ENCODE measurements around the gene SRBD1.

The SRBD1 gene

DNA sequence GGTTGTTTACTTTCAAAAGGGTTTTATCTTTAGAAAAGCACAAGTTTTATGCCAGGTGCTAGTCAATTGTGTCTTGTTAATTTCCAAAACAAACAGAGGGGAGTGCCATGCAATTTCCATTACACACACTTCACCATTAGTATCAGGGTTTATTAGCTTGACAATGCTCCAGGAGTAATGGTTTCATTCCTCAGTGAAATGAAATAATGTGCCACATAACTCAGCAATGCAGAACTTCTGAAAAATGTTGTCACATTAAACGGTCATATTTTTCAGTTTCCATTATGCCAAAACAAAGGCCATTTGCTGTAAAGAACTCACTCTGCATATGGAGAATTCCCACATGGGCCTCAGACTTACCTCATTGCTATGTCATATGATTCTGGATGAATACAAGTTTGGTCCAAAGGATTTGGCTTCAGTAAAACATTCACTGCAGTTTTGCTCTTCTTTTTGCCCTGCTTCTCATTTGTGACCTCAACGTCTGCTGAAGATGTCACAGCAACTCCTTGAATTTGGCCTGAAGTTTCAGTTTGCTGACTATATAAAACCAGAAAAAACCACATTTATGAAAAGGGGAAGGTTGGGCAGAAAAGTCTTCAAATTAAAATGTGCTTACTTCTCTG is 198.2 kb downstream of the SRBD1 start:
- DNase-seq: peak in 1 of 2 experiments; percentile 31

DNA sequence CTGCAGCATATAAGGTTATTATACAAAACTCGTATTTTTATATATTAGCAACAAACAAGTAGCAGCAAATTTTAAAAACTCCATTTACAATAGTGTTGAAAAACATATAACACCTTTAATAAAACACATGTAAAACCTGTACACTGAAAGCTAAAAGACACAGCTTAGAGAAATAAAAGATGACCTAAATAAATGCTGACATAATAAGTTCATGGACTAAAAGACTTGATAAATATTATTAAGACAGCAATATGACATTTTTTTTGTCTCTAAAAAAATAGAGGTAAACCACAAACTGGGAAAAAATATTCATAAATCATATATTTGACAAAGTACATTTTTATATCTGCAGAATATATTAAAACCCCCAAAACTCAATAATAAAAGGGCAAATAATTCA is 201.4 kb downstream of the SRBD1 start:
- DNase-seq: no peak

DNA sequence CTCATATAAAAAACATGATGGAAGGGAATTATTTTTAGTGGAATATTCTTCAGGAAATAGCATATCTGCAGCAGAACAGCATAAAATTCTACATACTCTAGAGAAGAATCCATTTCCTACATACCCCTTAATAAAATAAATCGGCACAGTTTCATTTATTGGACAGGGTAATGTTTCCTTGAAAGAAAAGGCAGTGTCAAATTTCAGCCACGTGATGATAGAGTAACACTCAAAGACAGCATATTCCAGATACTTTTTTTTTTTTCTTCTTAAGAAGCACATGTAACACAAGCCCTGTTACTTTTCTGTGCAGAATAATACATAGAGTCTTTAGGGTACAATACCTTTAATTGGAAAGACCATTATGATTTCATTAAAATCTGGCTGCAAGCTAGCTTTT is 204.4 kb downstream of the SRBD1 start:
- no peak for DNase-seq

DNA sequence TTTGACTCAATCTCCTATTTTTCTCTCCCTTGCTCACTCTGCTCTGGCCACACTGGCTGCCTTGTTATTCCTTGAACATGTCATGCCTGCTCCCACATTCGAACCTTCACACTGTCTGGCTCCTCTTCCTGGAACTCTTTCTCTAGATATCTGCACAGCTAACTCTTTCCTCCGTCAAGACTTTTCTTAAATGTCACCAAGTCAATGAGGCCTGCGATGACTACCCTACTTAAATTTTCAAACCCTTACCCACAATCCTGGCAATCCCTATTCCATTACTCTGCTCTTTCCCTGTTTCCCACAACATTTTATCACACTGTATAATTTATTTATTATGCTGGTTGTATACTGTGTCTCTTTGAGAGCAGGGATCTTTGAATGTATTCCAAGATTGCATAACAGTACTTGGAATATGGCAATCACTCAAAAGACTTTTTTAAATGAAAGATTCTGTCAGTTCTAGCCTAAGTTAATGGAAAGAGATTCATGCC is 206.2 kb downstream of the SRBD1 start:
- no peak for DNase-seq

DNA sequence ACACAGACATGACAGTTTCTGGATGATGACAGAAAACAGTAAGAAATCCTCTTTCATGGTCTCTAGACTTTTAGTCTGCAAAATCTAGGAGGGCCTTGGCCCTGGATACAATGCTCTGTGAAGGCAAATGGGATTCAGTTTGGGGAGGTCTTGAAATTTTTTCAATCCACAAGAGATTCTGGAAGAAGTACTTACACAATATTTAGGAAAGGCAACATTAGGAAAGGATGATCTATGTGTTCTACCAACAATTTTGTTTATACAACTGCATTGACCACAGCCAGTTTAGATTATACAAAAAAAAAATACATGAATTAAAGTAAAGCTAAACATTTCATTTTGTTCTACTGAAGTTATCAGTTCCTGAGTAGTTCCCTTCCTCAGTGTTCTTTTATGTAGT is 208.0 kb downstream of the SRBD1 start:
- DNase-seq: no peak

DNA sequence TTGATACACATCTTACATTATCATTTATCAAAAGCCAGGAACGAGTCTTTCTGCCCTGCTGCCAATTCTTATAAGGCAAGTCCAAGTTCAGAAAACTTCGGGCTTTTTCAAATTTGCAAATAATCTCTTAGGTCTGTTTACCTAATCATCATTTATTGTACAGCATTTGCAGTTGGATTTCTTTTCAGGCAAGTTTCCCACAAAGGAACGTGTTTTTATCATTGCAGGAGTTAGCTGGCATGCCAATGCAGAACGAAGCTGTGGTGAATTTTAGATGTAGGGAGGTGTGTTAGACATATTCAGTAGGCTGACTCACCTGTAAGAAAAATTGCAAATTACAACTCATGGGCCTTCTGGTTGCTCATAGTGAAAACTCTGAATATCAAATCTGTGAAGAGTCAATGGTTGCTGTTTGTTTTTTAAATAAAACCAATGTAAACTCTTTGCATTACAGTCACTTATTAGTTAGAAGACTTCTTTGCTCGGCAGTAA is 209.6 kb downstream of the SRBD1 start:
- no peak for DNase-seq

DNA sequence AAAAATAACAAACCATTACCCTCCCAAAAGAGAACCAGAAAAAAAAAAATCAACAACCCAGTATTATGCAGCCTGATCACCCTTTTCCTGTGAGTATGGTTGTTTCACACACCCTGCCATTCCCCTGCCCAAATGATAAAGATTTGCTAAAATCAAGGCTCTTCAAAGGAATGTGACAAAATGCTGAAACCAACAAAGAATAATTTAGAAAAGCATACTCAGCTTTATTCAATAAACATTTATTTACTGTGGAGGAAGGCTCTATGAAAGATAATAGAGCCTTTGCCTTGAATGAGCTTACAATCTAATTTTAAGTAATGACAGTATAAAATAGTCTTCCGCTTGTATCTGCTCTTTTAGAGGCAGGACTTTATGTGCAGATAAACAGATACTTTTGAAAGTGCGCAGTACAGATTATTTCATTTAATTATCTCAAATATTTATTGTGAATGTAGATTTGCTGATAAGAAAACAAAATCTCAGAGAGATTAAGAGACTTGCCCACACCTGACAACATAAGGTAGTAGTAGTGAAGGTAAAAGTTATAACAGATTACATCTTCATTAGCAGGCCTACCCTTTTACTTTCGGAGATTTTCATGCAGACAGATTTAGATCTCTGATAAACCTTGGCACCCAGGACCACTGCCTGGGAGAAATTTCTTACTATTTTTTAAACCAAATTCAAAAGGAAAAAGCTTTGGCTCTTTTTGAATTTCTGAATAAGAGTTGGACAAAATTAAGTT is 211.9 kb downstream of the SRBD1 start:
- DNase-seq: no peak

DNA sequence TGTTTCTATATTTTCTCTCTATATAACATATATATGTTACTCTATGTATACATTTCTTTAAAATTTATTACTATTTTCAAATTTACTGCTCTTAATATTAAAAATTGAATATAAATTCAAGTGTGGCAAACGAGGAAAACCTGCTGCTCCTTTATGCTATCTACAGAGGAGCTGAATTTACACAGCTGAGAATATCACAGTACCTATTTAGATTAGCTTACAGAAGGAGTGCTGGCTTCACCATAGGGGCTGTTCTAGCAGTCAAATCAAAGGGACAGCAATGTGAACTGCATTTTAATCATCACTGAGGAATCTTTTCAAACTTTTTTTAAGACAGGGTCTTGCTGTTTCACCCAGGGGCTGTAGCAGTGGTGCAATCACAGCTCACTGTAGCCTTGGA is 213.8 kb downstream of the SRBD1 start:
- DNase-seq: no peak

DNA sequence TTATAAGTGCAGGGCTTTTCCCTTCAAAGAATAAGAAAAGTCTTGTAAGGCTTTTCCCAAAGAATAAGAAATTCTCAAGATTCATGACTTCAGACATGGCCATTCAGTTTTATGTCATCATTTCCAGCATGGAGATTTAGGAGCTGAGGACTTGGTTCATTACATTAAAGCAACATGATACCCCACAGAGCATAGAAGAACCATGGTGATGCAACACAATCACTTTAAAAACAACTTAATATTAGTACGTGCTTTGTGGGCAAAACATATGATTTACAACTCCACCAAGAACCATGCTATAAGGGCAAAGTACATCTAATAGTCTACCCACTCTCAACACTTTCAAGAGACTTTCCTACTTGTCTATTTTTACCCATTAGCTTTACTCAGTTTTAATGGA is 214.4 kb downstream of the SRBD1 start:
- no peak for DNase-seq

DNA sequence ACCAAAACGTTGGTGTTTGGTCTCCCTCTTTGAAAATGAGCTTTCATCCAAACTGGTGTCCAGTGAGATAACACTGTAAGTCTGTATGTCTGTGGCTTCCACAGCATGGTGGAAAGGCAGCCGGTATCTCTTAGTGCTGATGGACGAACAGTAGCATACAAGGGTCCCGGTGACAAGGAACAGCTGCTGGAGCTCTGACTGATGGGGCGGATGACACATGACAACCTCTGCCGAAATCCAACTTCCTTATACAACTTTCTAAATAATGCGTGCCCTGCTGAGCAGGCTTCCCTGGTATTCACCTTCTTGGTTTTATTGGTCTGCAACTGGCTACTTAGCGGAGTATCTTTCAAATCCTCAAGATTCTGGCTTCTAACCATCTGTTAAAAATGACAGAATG is 216.2 kb downstream of the SRBD1 start:
- DNase-seq: no peak

DNA sequence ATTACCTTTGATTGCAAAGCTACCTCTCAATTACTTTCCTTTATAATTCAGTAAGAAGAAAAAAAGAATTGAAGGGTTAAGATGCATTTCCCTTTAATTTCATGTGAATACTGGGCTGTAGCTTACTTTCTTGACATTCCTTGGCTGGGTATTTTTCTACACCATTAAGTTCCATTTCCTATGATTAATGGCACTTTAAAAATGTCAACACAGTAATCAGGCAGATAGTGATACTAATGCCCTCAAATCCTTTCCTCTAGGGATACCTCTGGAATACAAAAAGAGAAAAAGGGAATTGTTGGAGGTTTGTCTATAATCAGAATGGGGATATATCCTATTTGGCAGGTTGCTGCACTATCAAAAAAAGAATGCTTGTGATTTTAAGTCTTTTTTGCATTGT is 216.9 kb downstream of the SRBD1 start:
- DNase-seq: no peak

DNA sequence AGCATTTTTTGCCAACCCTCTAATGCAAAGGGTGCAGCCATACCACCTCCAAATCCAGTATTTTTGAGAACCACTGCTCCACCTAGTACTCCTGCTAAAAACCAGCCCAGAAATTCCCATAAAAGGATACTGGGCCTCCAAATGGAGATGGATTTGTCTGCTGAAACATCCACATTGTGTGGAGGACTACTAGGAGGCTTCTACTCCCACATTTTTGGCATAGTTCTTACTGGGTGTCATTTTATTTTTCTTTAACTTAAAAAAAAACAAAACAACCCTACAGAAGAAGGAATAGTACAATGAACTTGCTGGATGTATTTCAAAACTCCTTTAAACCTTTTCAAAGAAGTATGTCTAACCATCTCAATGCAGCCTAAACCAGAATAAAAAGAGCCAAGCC is 219.2 kb downstream of the SRBD1 start:
- no peak for DNase-seq

DNA sequence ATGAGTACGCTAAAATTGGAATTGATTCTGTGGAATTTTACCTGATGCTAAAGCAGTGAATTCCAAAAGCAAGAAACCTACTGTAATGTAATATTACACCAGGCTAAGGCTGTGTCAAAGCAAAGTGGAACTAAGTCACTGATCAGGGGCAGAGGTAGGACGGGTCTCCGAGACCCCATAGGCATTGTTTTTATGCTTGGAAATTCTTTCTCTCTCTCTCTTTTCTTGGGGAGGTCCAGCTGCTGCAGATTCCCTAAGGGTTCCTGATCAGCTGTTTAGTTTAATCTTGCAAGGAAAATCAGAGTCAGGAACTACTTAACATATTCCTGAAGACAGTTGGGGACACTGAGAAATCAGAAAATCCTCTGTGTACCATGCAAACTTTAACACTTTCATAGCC is 220.2 kb downstream of the SRBD1 start:
- no peak for DNase-seq

DNA sequence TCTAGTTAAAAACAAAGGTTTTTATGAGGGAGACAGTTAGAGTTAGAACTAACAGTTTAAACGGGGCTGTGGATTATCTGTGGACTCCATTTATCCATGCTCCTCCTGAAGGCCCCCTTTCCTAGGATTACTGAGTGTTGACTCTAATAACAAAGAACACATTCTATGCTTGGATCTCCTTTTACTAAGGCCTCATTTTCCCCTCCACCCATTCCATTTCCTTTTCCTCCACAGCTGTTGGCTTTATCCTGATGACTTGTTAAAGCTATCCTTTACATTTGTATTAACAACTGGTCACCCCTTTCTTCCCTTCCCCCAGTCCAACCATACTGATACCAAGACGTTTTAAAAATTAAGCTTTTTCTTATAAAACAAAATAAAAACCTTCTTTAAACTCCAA is 220.6 kb downstream of the SRBD1 start:
- DNase-seq: no peak

DNA sequence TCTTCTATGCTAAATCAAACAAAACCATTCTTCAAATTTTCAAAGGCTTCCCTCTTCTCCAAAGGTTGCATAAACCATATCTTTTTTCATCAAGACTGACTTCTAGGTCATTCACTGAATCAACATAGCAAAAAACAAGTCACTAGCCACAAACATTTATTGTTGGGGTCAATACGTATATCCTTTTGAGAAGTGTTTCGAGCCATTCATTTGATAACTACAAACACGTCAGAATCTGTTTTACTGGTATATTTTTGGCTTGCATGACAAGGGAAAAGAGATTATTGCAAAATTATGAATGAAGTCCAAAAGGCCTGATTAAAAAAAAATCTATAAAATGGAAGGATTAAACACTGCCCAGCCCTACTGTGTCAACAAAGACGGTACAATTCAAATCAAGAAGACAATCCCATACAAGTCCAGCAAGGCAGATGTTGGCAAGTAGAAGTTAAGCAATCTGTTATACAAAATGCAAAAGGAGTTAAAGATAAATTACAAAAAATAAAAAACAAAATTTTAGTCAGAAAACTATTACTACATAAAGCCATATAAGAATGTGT is 222.4 kb downstream of the SRBD1 start:
- no peak for DNase-seq

DNA sequence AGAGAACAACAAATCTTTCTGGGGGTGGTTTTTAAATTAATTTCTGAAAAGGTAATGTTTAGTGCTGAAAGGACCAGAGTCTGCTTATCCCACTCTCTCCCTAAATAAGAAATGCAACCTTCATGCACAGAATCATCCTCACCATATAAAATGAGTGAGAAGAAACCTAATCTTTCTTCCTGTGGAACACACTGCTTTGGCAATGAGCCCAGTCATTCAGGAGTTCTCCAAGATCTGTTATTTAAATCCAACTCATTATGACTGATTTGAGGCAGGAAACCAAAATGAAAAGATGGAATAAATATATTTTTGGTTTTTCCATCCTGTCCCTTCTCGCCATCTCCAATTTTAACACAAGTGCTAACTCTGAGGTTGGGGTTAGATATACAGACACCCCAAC is 228.3 kb downstream of the SRBD1 start:
- no peak for DNase-seq

DNA sequence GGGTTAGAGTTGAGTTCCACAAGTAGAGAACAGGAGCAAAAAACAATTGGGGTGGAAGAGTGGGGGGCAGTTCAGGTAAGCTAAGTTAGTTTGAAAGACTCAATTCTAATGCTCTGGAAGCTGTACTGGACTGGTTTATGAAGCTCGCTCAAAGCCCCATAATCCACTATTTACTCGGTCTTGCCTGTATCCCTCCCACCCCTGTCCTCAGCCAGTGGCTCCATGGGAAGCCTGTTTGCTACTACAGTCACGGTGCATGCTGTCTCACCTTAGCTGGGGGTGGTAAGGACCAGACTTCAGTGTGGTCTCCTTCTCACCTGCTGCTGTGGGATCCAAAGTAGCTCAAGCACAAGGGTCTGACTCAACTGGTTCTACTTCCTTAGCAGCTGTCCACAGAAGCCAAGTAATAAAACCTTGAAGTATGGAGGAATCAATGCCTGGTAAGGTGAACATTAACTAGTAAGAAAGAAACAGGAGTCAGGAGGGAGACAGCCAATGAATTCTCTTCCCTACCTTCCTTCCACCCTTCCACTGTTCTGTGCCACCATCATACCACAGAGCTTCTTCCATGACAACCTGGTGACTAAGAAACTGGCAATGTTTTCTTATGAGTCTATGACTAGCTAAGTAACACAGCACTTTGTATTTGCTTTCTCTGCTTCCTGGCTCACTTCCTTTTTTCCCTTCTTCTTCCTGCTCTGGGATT is 230.8 kb downstream of the SRBD1 start:
- no peak for DNase-seq

DNA sequence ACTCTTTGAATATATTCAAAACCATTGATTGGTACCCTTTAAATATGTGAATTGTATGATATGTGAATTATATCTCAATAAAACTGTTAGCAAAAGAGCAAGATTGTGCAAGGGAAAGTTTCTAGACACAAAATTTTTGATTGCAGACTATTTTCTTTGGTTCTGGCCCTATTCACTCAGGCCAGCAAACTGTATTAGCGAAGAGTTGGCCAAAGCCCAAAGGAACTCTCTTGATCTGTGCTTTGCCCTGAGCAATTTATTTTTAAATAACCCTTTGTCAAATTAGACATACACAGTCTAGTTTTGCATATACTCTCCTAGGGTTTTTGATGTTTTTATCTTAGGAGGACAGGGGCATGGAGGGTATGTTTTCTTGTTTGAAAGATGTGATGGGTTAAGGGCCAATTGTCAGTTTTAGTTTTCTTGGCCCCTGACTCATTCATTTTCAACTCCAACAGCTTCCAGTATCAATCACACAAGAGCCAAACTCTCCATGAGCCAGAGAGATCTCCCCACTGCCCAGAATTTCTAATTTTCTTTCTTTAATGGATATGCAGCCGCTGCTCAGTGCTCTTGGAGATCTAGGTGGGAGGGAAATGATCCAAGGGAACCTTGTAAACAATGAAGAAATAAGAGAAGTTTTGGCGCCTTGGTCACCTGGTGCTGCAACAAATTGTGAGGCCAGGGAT is 231.5 kb downstream of the SRBD1 start:
- DNase-seq: no peak

DNA sequence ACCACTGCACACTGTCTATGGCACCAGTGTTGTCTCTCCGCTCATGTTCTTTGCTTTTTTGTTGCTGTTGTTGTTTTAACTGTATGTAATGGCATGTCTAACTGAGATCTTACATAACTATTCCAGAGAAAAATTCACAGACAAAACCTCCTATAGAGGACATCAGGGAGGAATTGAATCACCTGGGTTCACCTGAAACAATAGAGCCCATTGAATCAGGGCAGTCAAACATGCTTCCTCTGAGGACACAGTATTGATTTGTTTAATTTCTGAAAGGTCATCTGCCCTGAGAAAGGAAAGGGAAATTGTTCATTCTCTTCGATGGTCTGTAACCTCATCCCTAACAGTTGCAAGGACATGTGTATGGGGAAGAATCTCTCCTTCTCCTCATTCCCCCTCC is 237.5 kb downstream of the SRBD1 start:
- DNase-seq: no peak

DNA sequence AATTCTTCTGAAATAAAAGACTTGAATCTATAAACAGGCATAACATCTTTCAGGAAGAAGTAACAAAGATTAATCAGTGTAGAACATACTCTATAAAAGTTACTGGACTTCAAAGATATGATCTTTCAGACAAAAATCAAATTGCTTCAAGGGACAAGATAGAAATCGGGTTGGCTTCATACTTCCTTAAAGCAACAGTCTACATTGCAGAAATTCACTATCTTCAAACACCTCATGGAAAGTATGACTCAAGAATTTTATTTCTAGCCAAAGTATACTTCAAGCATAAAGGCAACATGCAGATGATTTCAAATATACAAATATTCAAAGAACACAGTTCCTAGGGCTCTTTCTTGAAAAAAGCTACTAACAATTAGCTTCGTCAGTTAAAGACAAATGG is 240.7 kb downstream of the SRBD1 start:
- no peak for DNase-seq

DNA sequence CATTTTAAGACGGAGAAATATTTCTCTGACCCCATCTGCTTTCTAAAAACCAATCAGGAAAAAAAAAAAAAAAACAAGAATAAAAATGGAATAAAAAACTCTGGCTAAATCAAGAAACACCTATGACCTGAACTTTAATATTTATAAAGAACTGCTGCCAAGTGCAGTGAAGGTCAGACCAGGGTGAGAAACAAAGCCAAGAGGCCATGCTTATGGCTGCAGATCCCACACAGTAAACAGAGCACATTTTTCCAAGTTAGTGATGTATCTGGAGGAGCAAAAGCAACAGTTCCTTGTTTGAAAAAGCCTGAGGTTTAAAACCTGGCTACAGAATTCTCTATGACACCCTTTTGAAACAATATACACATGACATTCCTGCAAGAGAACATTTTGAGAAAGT is 242.3 kb downstream of the SRBD1 start:
- no peak for DNase-seq

DNA sequence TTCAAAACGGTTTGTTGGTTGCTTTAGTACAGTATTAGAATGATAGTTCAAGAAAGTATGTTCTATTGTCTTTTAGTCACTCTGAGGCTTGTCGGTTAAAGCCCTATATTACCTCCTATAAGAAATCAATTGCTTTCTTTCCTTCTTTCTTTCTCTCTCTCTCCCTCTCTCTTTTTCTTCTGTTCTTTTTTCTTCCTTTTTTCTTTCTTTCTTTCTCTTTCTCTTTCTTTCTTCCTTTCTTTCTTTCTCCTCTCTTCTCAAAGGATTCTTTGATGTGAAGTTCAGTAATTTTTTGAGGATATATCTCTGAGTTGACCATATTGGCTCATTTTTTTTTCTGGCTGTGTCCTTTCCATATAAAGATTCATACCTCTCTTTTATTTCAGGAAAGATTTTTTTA is 249.4 kb downstream of the SRBD1 start:
- DNase-seq: no peak

DNA sequence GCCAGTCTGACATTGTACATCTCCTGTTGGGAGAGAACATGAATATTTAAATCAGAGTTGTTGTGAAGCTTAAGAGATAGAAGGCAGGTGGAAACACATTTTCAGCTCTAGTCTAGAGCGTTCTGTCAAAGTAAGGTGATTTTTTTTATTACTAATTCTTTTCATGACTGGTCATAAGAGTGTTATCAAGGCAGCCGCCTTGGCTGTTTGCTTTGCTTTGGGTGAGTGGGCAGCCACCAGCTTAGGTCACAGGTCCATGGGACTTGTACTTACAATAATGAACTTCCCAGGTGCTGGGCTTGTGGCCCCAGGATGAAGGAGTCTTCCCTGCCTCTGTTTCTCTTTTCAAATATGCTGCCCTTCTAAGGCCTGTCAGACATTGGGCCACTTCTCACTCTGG is 256.3 kb downstream of the SRBD1 start:
- no peak for DNase-seq

Data from NCI-H2081 (cell line).